Mucosa of rectum (tissue), 2 donors: Measurements from ENCODE around the gene ZFR.
"Not testable (repeated sequence)": the region's sequence is repeated elsewhere in the genome, so short reads cannot be mapped to it uniquely, and the experiment has no call there.

Experiments
- H3K27ac ChIP-seq, 2 donors: one replicate each; pipeline ENCODE4 v1.7.0; 2013; ENCODE audit warnings: inconsistent platforms in 2 of 2, low read depth in 2 of 2, low read length in 2 of 2
- H3K27me3 ChIP-seq, 2 donors: one replicate each; pipeline ENCODE4 v1.7.0; 2013; ENCODE audit warnings: low read length in 2 of 2; ENCODE audit not compliant: control insufficient read depth in 2 of 2, insufficient read depth in 2 of 2
- H3K36me3 ChIP-seq, 2 donors: one replicate each; pipeline ENCODE4 v1.7.0; 2013; ENCODE audit warnings: low read length in 2 of 2; ENCODE audit not compliant: control insufficient read depth in 2 of 2, insufficient read depth in 2 of 2
- H3K4me1 ChIP-seq, 2 donors: one replicate each; pipeline ENCODE4 v1.7.0; 2013; ENCODE audit warnings: low read length in 2 of 2, mild to moderate bottlenecking in 1 of 2; ENCODE audit not compliant: control insufficient read depth in 2 of 2, insufficient read depth in 2 of 2
- H3K4me3 ChIP-seq, 2 donors: one replicate each; pipeline ENCODE4 v1.7.0; 2013; ENCODE audit warnings: low read length in 2 of 2
- H3K9ac ChIP-seq, 2 donors: one replicate each; pipeline ENCODE4 v1.7.0; 2013; ENCODE audit warnings: low read length in 2 of 2, low read depth in 1 of 2, mild to moderate bottlenecking in 1 of 2
- H3K9me3 ChIP-seq, 2 donors: one replicate each; pipeline ENCODE4 v1.7.0; 2013; ENCODE audit warnings: low read length in 2 of 2; ENCODE audit not compliant: control insufficient read depth in 2 of 2
- donor health status: healthy.
- donor health status: Normal muscosa, but diverticular disease.

ZFR gene

GRCh38 chr5:32419791-32420190 lies 24.7 kb downstream of the ZFR start:
- Histone ChIP-seq H3K27me3 (no peaks in the 10 kb centered on the region), H3K4me1 (no peaks in the 10 kb centered on the region), H3K4me3 (no peak overlapping the region), H3K27ac (no peak overlapping the region), H3K36me3 (peaks cover 15 to 27% of the 10 kb centered on the region in 2 donors), H3K9me3 (no peaks in the 10 kb centered on the region), H3K9ac (no peak overlapping the region)

- H3K27me3 ChIP-seq = no peaks in the 10 kb centered on the region
- H3K27ac ChIP-seq = no peak overlapping the region
- no peak overlapping the region for H3K4me3 ChIP-seq
- no peaks in the 10 kb centered on the region for H3K9me3 ChIP-seq
- no peak overlapping the region for H3K9ac ChIP-seq
- peaks cover 38 to 40% of the 10 kb centered on the region in 2 donors for H3K36me3 ChIP-seq
- no peaks in the 10 kb centered on the region for H3K4me1 ChIP-seq
Observed at GRCh38 chr5:32413466-32414263, 30.9 kb downstream of the ZFR start.

GRCh38 chr5:32410630-32411029 lies 33.9 kb downstream of the ZFR start:
- no peak overlapping the region for H3K4me3 ChIP-seq
- no peaks in the 10 kb centered on the region for H3K4me1 ChIP-seq
- H3K9me3 ChIP-seq = no peaks in the 10 kb centered on the region
- no peaks in the 10 kb centered on the region for H3K27me3 ChIP-seq
- peaks cover 41 to 60% of the 10 kb centered on the region in 2 donors for H3K36me3 ChIP-seq
- H3K27ac ChIP-seq = no peak overlapping the region
- H3K9ac ChIP-seq = no peak overlapping the region

DNA sequence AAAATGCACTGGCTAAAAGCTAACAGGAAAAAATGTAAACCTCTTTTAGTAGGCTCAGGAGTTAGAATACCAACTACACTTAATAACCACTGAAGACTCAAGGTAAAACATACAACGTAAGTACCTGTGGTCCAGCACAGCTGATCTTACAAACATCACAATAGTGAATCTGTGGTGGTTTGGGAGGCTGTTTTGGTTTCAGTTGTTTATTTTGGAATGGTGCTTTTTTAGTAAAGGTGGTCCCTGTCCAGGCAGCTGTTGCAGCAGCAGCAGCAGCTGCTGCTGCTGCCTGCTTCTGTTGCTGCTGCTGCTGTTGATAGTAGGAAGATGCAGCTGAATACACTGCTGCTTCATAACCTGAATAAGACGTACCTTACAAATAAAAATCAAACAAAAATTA lies 37.9 kb downstream of the ZFR start:
- no peaks in the 10 kb centered on the region for H3K9me3 ChIP-seq
- H3K36me3 ChIP-seq = peaks cover 50 to 70% of the 10 kb centered on the region in 2 donors
- no peak overlapping the region for H3K27ac ChIP-seq
- no peak overlapping the region for H3K9ac ChIP-seq
- no peak overlapping the region for H3K4me3 ChIP-seq
- no peaks in the 10 kb centered on the region for H3K27me3 ChIP-seq
- no peaks in the 10 kb centered on the region for H3K4me1 ChIP-seq

- peaks cover 60 to 78% of the 10 kb centered on the region in 2 donors for H3K36me3 ChIP-seq
- H3K4me3 ChIP-seq = no peak overlapping the region
- H3K9ac ChIP-seq = no peak overlapping the region
- no peaks in the 10 kb centered on the region for H3K4me1 ChIP-seq
- no peaks in the 10 kb centered on the region for H3K27me3 ChIP-seq
- no peaks in the 10 kb centered on the region for H3K9me3 ChIP-seq
- no peak overlapping the region for H3K27ac ChIP-seq
Observed at GRCh38 chr5:32405507-32405906, 39.0 kb downstream of the ZFR start.

DNA sequence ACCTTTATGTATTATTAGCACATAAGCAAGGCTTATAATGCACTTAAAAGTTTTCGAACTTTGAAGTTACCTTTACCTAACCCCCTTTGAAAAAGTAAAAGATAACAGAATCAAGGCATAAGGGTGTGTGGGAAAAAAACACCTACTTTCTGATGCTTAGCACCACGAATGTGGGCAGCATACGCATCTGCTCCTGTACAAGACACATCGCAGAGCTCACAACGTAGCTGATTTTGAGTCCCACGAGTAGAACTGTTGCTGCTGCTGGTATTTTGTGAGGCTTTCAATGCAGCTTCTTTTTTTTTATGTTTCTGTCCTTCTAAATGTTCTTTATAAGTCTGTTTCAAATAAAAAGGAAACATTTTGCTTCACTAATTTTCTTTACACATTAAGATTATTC lies 40.8 kb downstream of the ZFR start:
- Histone ChIP-seq H3K4me3 (no peak overlapping the region), H3K4me1 (no peaks in the 10 kb centered on the region), H3K9me3 (no peaks in the 10 kb centered on the region), H3K36me3 (peaks cover 68 to 73% of the 10 kb centered on the region in 2 donors), H3K9ac (no peak overlapping the region), H3K27ac (no peak overlapping the region), H3K27me3 (no peaks in the 10 kb centered on the region)

- Histone ChIP-seq H3K9me3 (no peaks in the 10 kb centered on the region), H3K36me3 (peaks cover 71 to 76% of the 10 kb centered on the region in 2 donors), H3K4me1 (no peaks in the 10 kb centered on the region), H3K27me3 (no peaks in the 10 kb centered on the region), H3K9ac (no peak overlapping the region), H3K4me3 (no peak overlapping the region), H3K27ac (no peak overlapping the region)
Observed at GRCh38 chr5:32400401-32400800, 44.1 kb downstream of the ZFR start.

DNA sequence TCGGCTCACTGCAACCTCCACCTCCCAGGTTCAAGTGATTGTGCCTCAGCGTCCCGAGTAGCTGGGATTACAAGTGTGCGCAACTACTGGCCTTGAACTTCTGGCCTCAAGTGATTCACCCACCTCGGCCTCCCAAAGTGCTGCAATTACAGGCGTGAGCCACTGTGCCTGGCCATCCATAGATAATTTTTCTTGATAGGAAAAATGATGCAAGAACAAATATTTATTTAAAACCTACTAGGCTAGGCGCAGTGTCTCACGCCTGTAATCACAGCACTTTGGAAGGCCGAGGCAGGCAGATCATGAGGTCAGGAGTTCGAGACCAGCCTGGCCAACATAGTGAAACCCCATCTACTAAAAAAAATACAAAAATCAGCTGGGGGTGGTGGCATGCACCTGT lies 45.8 kb downstream of the ZFR start:
- H3K9me3 ChIP-seq, H3K27ac ChIP-seq, H3K9ac ChIP-seq, H3K4me3 ChIP-seq, H3K27me3 ChIP-seq, H3K4me1 ChIP-seq: not testable (repeated sequence)
- H3K36me3 ChIP-seq = peaks cover 71 to 82% of the 10 kb centered on the region in 2 donors

DNA sequence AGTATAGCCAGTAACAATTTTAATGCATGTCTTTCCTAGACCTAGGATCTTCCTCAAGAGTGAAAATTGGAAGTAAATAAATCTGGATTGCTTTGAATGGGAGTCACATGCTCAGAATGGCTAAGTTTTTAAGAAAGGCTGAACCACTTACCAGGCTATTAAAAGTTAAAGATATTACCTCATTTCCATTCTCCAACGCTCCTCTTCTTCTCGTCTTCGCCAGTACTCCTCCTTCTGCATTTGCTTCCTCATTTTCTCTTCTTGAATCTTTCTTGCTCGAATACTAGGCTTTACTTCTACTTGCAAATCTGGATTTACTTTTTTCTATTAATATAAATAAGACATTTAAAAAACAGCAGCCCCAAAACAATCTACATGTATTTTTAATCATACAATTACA lies 49.6 kb downstream of the ZFR start:
- Histone ChIP-seq H3K27me3 (no peaks in the 10 kb centered on the region), H3K9me3 (no peaks in the 10 kb centered on the region), H3K4me3 (no peak overlapping the region), H3K9ac (no peak overlapping the region), H3K27ac (no peak overlapping the region), H3K4me1 (no peaks in the 10 kb centered on the region), H3K36me3 (peaks cover 66 to 72% of the 10 kb centered on the region in 2 donors)

GRCh38 chr5:32392039-32392438 lies 52.5 kb downstream of the ZFR start:
- Histone ChIP-seq H3K9me3 (no peaks in the 10 kb centered on the region), H3K36me3 (peaks cover 72 to 80% of the 10 kb centered on the region in 2 donors), H3K4me1 (no peaks in the 10 kb centered on the region), H3K4me3 (no peak overlapping the region), H3K27ac (no peak overlapping the region), H3K27me3 (no peaks in the 10 kb centered on the region), H3K9ac (no peak overlapping the region)
